Measurements from ENCODE around the gene TECPR2.
A peak's percentile ranks its signal among the peaks of the same experiment; 100 is the strongest.

TECPR2 gene

GRCh38 chr14:102427642-102428041 is 64.9 kb downstream of the TECPR2 start:
- DNase-seq = no peak

GRCh38 chr14:102430212-102430908 is 67.6 kb downstream of the TECPR2 start:
- DNase-seq = no peak

- no peak for DNase-seq
Measured at GRCh38 chr14:102431751-102432150, 69.0 kb downstream of the TECPR2 start.

- DNase-seq = no peak
Measured at GRCh38 chr14:102434647-102435175, 72.0 kb downstream of the TECPR2 start.

- peak; percentile 72 for DNase-seq
Measured at GRCh38 chr14:102437997-102438915, 75.5 kb downstream of the TECPR2 start.

- no peak for DNase-seq
Measured at GRCh38 chr14:102439556-102439955, 76.8 kb downstream of the TECPR2 start.

- no peak for DNase-seq
Measured at GRCh38 chr14:102440392-102440791, 77.7 kb downstream of the TECPR2 start.

- no peak for DNase-seq
Measured at GRCh38 chr14:102442241-102443211, 79.8 kb downstream of the TECPR2 start.

GRCh38 chr14:102445066-102445465 is 82.3 kb downstream of the TECPR2 start:
- no peak for DNase-seq

GRCh38 chr14:102445641-102446040 is 82.9 kb downstream of the TECPR2 start:
- DNase-seq = no peak

- DNase-seq = no peak
Measured at GRCh38 chr14:102450206-102451063, 87.7 kb downstream of the TECPR2 start.

- DNase-seq = no peak
Measured at GRCh38 chr14:102451064-102451352, 88.3 kb downstream of the TECPR2 start.

- DNase-seq = no peak
Measured at GRCh38 chr14:102452302-102452701, 89.6 kb downstream of the TECPR2 start.

GRCh38 chr14:102454711-102455110 is 92.0 kb downstream of the TECPR2 start:
- DNase-seq = no peak

- no peak for DNase-seq
Measured at GRCh38 chr14:102457509-102457908, 94.8 kb downstream of the TECPR2 start.

- DNase-seq = no peak
Measured at GRCh38 chr14:102461490-102462338, 99.0 kb downstream of the TECPR2 start.

- no peak for DNase-seq
Measured at GRCh38 chr14:102462391-102462790, 99.7 kb downstream of the TECPR2 start.

- no peak for DNase-seq
Measured at GRCh38 chr14:102464006-102464405, 101.3 kb downstream of the TECPR2 start.

- DNase-seq = no peak
Measured at GRCh38 chr14:102464846-102465341, 102.2 kb downstream of the TECPR2 start.

- DNase-seq = no peak
Measured at GRCh38 chr14:102469261-102469660, 106.5 kb downstream of the TECPR2 start.
